IMR-90 (cell line): ENCODE results near the gene CLIC3. TPM values are rescaled to one million over a fixed set of nuclear protein-coding genes. Genes with fewer than 3 reads are reported as not detected.

ENCODE experiments used
- ATAC-seq: fragments of 200-7000 bp; cut with Tn5 transposase; 2 replicates; pipeline ENCODE4 v1.9.1; 2020; ENCODE audit warnings: low read depth, mild to moderate bottlenecking, moderate library complexity
- BruUV-seq: library from RNA; stranded (reverse); fragments of 400-500 nt; replicated peaks from 2 replicates; lab custom pipeline; 2021; lab: Mats Ljungman, UMichigan
- CTCF ChIA-PET: fragments of 300-600 bp; formaldehyde crosslinking; extraction: SDS; loops from one replicate; lab custom pipeline; 2021; ENCODE audit warnings: antibody characterized with exemption; lab: Yijun Ruan, JAX
- POLR2A ChIA-PET: fragments of 300-600 bp; sonication (Branson Sonifier 250); formaldehyde crosslinking; loops from one replicate; lab custom pipeline; 2022; ENCODE audit warnings: antibody characterized with exemption; ENCODE audit not compliant: unreplicated experiment; lab: Charles Lee
- DNase-seq: peaks from one replicate; pipeline ENCODE4 v3.0.0; 2013
- H2AFZ ChIP-seq: replicated peaks from 2 replicates; pipeline ENCODE3; 2013; ENCODE audit warnings: low read length, mild to moderate bottlenecking; ENCODE audit not compliant: poor library complexity
- H2AK5ac ChIP-seq: 2 replicates; pipeline ENCODE4 v1.6.1; 2013; ENCODE audit warnings: low read depth, low read length, inconsistent platforms
- H2AK9ac ChIP-seq: replicated peaks from 2 replicates; pipeline ENCODE3; 2013; ENCODE audit warnings: mild to moderate bottlenecking, low read depth, low read length, moderate library complexity; ENCODE audit not compliant: poor library complexity
- H2BK120ac ChIP-seq: 2 replicates; pipeline ENCODE4 v1.6.1; 2013; ENCODE audit warnings: low read depth, low read length, inconsistent platforms
- H2BK15ac ChIP-seq: 3 replicates; pipeline ENCODE4 v1.6.1; 2013; ENCODE audit warnings: low read depth, low read length, inconsistent platforms
- H2BK20ac ChIP-seq: 2 replicates; pipeline ENCODE4 v1.6.1; 2013; ENCODE audit warnings: low read depth, mild to moderate bottlenecking, inconsistent platforms, low read length, moderate library complexity
- H2BK5ac ChIP-seq: 2 replicates; pipeline ENCODE4 v1.6.1; 2013; ENCODE audit warnings: mild to moderate bottlenecking, low read depth, low read length, inconsistent platforms; ENCODE audit not compliant: poor library complexity, severe bottlenecking
- H3K14ac ChIP-seq: replicated peaks from 2 replicates; pipeline ENCODE4 v1.6.1; 2013; ENCODE audit warnings: low read depth, low read length, inconsistent platforms
- H3K18ac ChIP-seq: 2 replicates; pipeline ENCODE4 v1.6.1; 2013; ENCODE audit warnings: low read depth, low read length, control low read depth
- H3K23ac ChIP-seq: 2 replicates; pipeline ENCODE4 v1.6.1; 2013; ENCODE audit warnings: low read depth, low read length, inconsistent platforms
- H3K27ac ChIP-seq: 2 replicates; pipeline ENCODE4 v1.5.1; 2013; ENCODE audit warnings: mild to moderate bottlenecking, control low read depth, low read length; ENCODE audit not compliant: insufficient read depth
- H3K27me3 ChIP-seq: 2 replicates; pipeline ENCODE4 v1.6.1; 2013; ENCODE audit warnings: low read length; ENCODE audit not compliant: control insufficient read depth, insufficient read depth
- H3K36me3 ChIP-seq: 2 replicates; pipeline ENCODE4 v1.6.1; 2013; ENCODE audit warnings: low read length, mixed read lengths; ENCODE audit not compliant: control insufficient read depth, insufficient read depth
- H3K4ac ChIP-seq: 2 replicates; pipeline ENCODE4 v1.6.1; 2013; ENCODE audit warnings: low read depth, low read length, inconsistent platforms
- H3K4me1 ChIP-seq: 2 replicates; pipeline ENCODE4 v1.6.1; 2013; ENCODE audit warnings: low read length, mixed read lengths; ENCODE audit not compliant: control insufficient read depth, insufficient read depth
- H3K4me2 ChIP-seq: 2 replicates; pipeline ENCODE4 v1.6.1; 2013; ENCODE audit warnings: low read depth, mild to moderate bottlenecking, control low read depth, low read length, moderate library complexity
- H3K4me3 ChIP-seq: 2 replicates; pipeline ENCODE4 v1.5.1; 2013; ENCODE audit warnings: low read depth, mild to moderate bottlenecking, control low read depth, low read length, moderate library complexity; ENCODE audit not compliant: insufficient read depth
- H3K56ac ChIP-seq: 2 replicates; pipeline ENCODE4 v1.6.1; 2013; ENCODE audit warnings: low read length, inconsistent platforms; ENCODE audit not compliant: insufficient read depth; ENCODE audit errors: extremely low read depth
- H3K79me1 ChIP-seq, 2 experiments: 2 replicates each; pipeline ENCODE4 v1.6.1; 2013; ENCODE audit warnings: low read length in 2 of 2, inconsistent platforms in 1 of 2, low read depth in 1 of 2
- H3K9ac ChIP-seq: 2 replicates; pipeline ENCODE4 v1.6.1; 2013; ENCODE audit warnings: low read depth, low read length, control low read depth
- H3K9me1 ChIP-seq: 2 replicates; pipeline ENCODE4 v1.6.1; 2013; ENCODE audit warnings: low read length, inconsistent platforms; ENCODE audit not compliant: insufficient read depth
- H3K9me3 ChIP-seq: 2 replicates; pipeline ENCODE4 v1.6.1; 2013; ENCODE audit warnings: low read length; ENCODE audit not compliant: control insufficient read depth, insufficient read depth
- H4K20me1 ChIP-seq: 2 replicates; pipeline ENCODE4 v1.6.1; 2013; ENCODE audit warnings: low read length, inconsistent platforms; ENCODE audit not compliant: insufficient read depth
- H4K5ac ChIP-seq: 2 replicates; pipeline ENCODE4 v1.6.1; 2013; ENCODE audit warnings: mild to moderate bottlenecking, low read depth, low read length, control low read depth
- H4K8ac ChIP-seq, 2 experiments: 2 replicates each; pipeline ENCODE4 v1.6.1; 2013; ENCODE audit warnings: low read depth in 2 of 2, low read length in 2 of 2, control low read depth in 1 of 2, inconsistent platforms in 1 of 2
- H4K91ac ChIP-seq: 2 replicates; pipeline ENCODE4 v1.6.1; 2013; ENCODE audit warnings: low read depth, low read length, inconsistent platforms; ENCODE audit not compliant: insufficient read depth
- BHLHE40 ChIP-seq: fragments of 150-350 bp; IDR thresholded peaks from 2 replicates; pipeline ENCODE4 v1.6.1; 2016; ENCODE audit warnings: mild to moderate bottlenecking, low read depth, low read length
- CEBPB ChIP-seq: IDR thresholded peaks from 2 replicates; pipeline ENCODE4 v1.6.1; 2012; ENCODE audit warnings: low read depth, low read length, improper control_type of control experiment
- CHD1 ChIP-seq: IDR thresholded peaks from 2 replicates; pipeline ENCODE4 v1.6.1; 2012; ENCODE audit warnings: low read depth, low read length, improper control_type of control experiment
- FOS ChIP-seq: fragments of 150-350 bp; IDR thresholded peaks from 2 replicates; pipeline ENCODE4 v1.6.1; 2016; ENCODE audit warnings: low read depth, low read length
- MAFK ChIP-seq: IDR thresholded peaks from 2 replicates; pipeline ENCODE4 v1.6.1; 2012; ENCODE audit warnings: low read depth, low read length, improper control_type of control experiment
- MAZ ChIP-seq: IDR thresholded peaks from 2 replicates; pipeline ENCODE4 v1.6.1; 2012; ENCODE audit warnings: low read depth, mild to moderate bottlenecking, low read length, improper control_type of control experiment, moderate library complexity, borderline replicate concordance
- MXI1 ChIP-seq: IDR thresholded peaks from 2 replicates; pipeline ENCODE4 v1.6.1; 2012; ENCODE audit warnings: low read depth, mild to moderate bottlenecking, low read length, moderate library complexity, borderline replicate concordance
- NFE2L2 ChIP-seq: fragments of 150-350 bp; IDR thresholded peaks from 2 replicates; pipeline ENCODE4 v1.6.1; 2016; ENCODE audit warnings: low read depth, mild to moderate bottlenecking, low read length
- POLR2A ChIP-seq: IDR thresholded peaks from 2 replicates; pipeline ENCODE4 v1.6.1; 2012; ENCODE audit warnings: mild to moderate bottlenecking, low read depth, low read length
- RAD21 ChIP-seq: IDR thresholded peaks from 2 replicates; pipeline ENCODE4 v1.6.1; 2012; ENCODE audit warnings: low read length, improper control_type of control experiment
- RCOR1 ChIP-seq: IDR thresholded peaks from 2 replicates; pipeline ENCODE4 v1.6.1; 2012; ENCODE audit warnings: mild to moderate bottlenecking, low read length, improper control_type of control experiment; ENCODE audit not compliant: insufficient replicate concordance
- RFX5 ChIP-seq: IDR thresholded peaks from 2 replicates; pipeline ENCODE4 v1.8.0; 2012; ENCODE audit warnings: low read depth, mild to moderate bottlenecking, low read length, moderate library complexity
- SMC3 ChIP-seq: fragments of 150-350 bp; IDR thresholded peaks from 2 replicates; pipeline ENCODE4 v1.6.1; 2016; ENCODE audit warnings: low read depth, mild to moderate bottlenecking, antibody characterized with exemption, low read length, moderate library complexity
- USF2 ChIP-seq: fragments of 150-350 bp; IDR thresholded peaks from 2 replicates; pipeline ENCODE4 v1.6.1; 2017; ENCODE audit warnings: mild to moderate bottlenecking, antibody characterized with exemption, low read length, low read depth
- WGBS, 2 experiments: methylation state at CpG; one replicate each; pipeline versions ENCODE4 v1.1.5 to v1.1.7; 2013; ENCODE audit warnings: missing lambda C conversion rate in 2 of 2; ENCODE audit not compliant: insufficient read length in 1 of 2; ENCODE audit errors: extremely low coverage in 2 of 2; 5-methylcytosine and 5-hydroxymethylcytosine counted together
- dilution Hi-C: fragments of 300-500 bp; cut with HindIII; formaldehyde crosslinking; loops from one replicate; pipeline ENCODE4 v1.14.3; 2018; ENCODE audit warnings: low sequenced_read_pairs; ENCODE audit not compliant: unreplicated experiment
- in situ Hi-C: fragments of 300-500 bp; cut with MboI; formaldehyde crosslinking; loops from 3 replicates; pipeline ENCODE4 v1.14.3; 2019; ENCODE audit warnings: low sequenced_read_pairs, inconsistent platforms, mixed read lengths
- intact Hi-C: fragments of 100-400 bp; cut with micrococcal nuclease; formaldehyde crosslinking; loops from 2 replicates; pipeline ENCODE4 v1.10.0; 2022
- polyA plus RNA-seq, 3 experiments: library from polyadenylated mRNA; depleted of rRNA; stranded (reverse); fragments of >200 nt; gene quantifications; 2 replicates each; pipeline ENCODE4 v1.2.3, GENCODE V29; 2012; ENCODE audit warnings: low replicate concordance in 1 of 3
- total RNA-seq: library from RNA; depleted of rRNA; stranded (reverse); fragments of >200 nt; gene quantifications from 2 replicates; pipeline ENCODE4 v1.2.3, GENCODE V29; 2012
- TF ChIP-seq, protein P1 (sequence below): conservative IDR thresholded peaks from 2 replicates; pipeline ENCODE4 v1.5.1; 2012; ENCODE audit warnings: mild to moderate bottlenecking, low read depth, low read length, improper control_type of control experiment
- TF ChIP-seq, protein P2 (sequence below): fragments of 150-350 bp; IDR thresholded peaks from 2 replicates; pipeline ENCODE4 v1.6.1; 2016; ENCODE audit warnings: low read depth, mild to moderate bottlenecking, low read length, moderate library complexity, borderline replicate concordance

The CLIC3 gene
- total and polyA plus RNA-seq, 2 of the 4 experiments (the other 2 are of a cell fraction) = 0.18 to 1.7 TPM

- H2BK120ac ChIP-seq = no peak overlapping the region
- no peaks in the 10 kb centered on the region for H3K9me1 ChIP-seq
- ATAC-seq (no peak), DNase-seq (no peak)
- TF ChIP-seq MAZ (no peak), RCOR1 (no peak), POLR2A (no peak), CHD1 (no peak), FOS (no peak), RAD21 (no peak), MXI1 (no peak), SMC3 (no peak), RFX5 (no peak), USF2 (no peak), BHLHE40 (no peak), NFE2L2 (no peak), MAFK (no peak), CEBPB (no peak)
- TF ChIP-seq, protein P1, sequence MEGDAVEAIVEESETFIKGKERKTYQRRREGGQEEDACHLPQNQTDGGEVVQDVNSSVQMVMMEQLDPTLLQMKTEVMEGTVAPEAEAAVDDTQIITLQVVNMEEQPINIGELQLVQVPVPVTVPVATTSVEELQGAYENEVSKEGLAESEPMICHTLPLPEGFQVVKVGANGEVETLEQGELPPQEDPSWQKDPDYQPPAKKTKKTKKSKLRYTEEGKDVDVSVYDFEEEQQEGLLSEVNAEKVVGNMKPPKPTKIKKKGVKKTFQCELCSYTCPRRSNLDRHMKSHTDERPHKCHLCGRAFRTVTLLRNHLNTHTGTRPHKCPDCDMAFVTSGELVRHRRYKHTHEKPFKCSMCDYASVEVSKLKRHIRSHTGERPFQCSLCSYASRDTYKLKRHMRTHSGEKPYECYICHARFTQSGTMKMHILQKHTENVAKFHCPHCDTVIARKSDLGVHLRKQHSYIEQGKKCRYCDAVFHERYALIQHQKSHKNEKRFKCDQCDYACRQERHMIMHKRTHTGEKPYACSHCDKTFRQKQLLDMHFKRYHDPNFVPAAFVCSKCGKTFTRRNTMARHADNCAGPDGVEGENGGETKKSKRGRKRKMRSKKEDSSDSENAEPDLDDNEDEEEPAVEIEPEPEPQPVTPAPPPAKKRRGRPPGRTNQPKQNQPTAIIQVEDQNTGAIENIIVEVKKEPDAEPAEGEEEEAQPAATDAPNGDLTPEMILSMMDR = no peak
- TF ChIP-seq, protein P2, sequence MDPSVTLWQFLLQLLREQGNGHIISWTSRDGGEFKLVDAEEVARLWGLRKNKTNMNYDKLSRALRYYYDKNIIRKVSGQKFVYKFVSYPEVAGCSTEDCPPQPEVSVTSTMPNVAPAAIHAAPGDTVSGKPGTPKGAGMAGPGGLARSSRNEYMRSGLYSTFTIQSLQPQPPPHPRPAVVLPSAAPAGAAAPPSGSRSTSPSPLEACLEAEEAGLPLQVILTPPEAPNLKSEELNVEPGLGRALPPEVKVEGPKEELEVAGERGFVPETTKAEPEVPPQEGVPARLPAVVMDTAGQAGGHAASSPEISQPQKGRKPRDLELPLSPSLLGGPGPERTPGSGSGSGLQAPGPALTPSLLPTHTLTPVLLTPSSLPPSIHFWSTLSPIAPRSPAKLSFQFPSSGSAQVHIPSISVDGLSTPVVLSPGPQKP = no peak
- no peak overlapping the region for H2BK5ac ChIP-seq
- in situ Hi-C loops = no loop called here
- BruUV-seq = no TSS peak
- H3K4me3 ChIP-seq = no peak overlapping the region
- intact Hi-C loops = no loop called here
- POLR2A ChIA-PET = no interaction called here
- H3K9ac ChIP-seq = no peak overlapping the region
- no peaks in the 10 kb centered on the region for H3K36me3 ChIP-seq
- no peaks in the 10 kb centered on the region for H4K20me1 ChIP-seq
- peaks cover 52% of the 10 kb centered on the region for H3K27me3 ChIP-seq
- no peak overlapping the region for H2BK20ac ChIP-seq
- dilution Hi-C loops = no loop called here
- no peak overlapping the region for H3K18ac ChIP-seq
- H4K5ac ChIP-seq = no peak overlapping the region
- H3K23ac ChIP-seq = no peak overlapping the region
- WGBS, 2 experiments = 7% methylated on average over 11 of the region's 33 CpGs; no CpG with 5 or more reads in 1 of the 2 experiments
- H2AFZ ChIP-seq = no peak overlapping the region
- H3K14ac ChIP-seq = no peak overlapping the region
- H3K27ac ChIP-seq = no peak overlapping the region
- no peak overlapping the region for H2AK5ac ChIP-seq
- CTCF ChIA-PET = interaction anchor here (1.0 kb wide), 1 partner anchor 43 kb away, joined by 5 read pairs; no protein-coding TSS in a partner anchor
- H3K4me2 ChIP-seq = no peak overlapping the region
- no peak overlapping the region for H3K56ac ChIP-seq
- H3K4me1 ChIP-seq = no peaks in the 10 kb centered on the region
- no peaks in the 10 kb centered on the region for H3K79me1 ChIP-seq
- peaks cover 6% of the 10 kb centered on the region for H3K9me3 ChIP-seq
- H2BK15ac ChIP-seq = no peak overlapping the region
- H4K8ac ChIP-seq = no peak overlapping the region
- H4K91ac ChIP-seq = no peak overlapping the region
- no peak overlapping the region for H2AK9ac ChIP-seq
- H3K4ac ChIP-seq = no peak overlapping the region
These were observed 10.5 kb downstream of the CLIC3 start for GRCh38 chr9:136985853-136986252.
